H1 (cell line): ENCODE measurements around the gene NOX5.
"Not testable (repeated sequence)": the region's sequence is repeated elsewhere in the genome, so short reads cannot be mapped to it uniquely, and the experiment has no call there.

Experiments
- BRCA1 ChIP-seq: IDR thresholded peaks from 2 replicates; pipeline ENCODE4 v1.6.1; 2012; ENCODE audit warnings: low read depth, low read length, improper control_type of control experiment
- CTCF ChIP-seq, 3 experiments: IDR thresholded peaks; 1 replicate in 2 of 3; 2 replicates in 1 of 3; pipeline versions ENCODE4 v1.5.1 to v1.6.1; 2011; ENCODE audit warnings: low read length in 3 of 3, mild to moderate bottlenecking in 3 of 3, inconsistent platforms in 2 of 3, low read depth in 1 of 3, moderate library complexity in 1 of 3; ENCODE audit not compliant: insufficient read depth in 1 of 3; ENCODE audit errors: control extremely low read depth in 1 of 3
- MAX ChIP-seq: IDR thresholded peaks from 2 replicates; pipeline ENCODE4 v1.6.1; 2012; ENCODE audit warnings: inconsistent platforms
- POLR2A ChIP-seq, 2 experiments: IDR thresholded peaks; 1 replicate in 1 of 2; 2 replicates in 1 of 2; pipeline ENCODE4 v1.6.1; 2011; ENCODE audit warnings: low read depth in 2 of 2, low read length in 2 of 2, mild to moderate bottlenecking in 2 of 2; ENCODE audit errors: control extremely low read depth in 1 of 2
- POU5F1 ChIP-seq: IDR thresholded peaks from 2 replicates; pipeline ENCODE4 v1.6.1; 2011; ENCODE audit warnings: low read depth, mild to moderate bottlenecking, low read length, moderate library complexity
- RAD21 ChIP-seq, 2 experiments: IDR thresholded peaks in 1 of 2; conservative IDR thresholded peaks in 1 of 2; 2 replicates each; pipeline ENCODE4 v1.6.1; 2011; ENCODE audit warnings: low read depth in 2 of 2, low read length in 2 of 2, improper control_type of control experiment in 1 of 2, inconsistent platforms in 1 of 2, mild to moderate bottlenecking in 1 of 2, moderate library complexity in 1 of 2
- TCF12 ChIP-seq: IDR thresholded peaks from 2 replicates; pipeline ENCODE4 v1.6.1; 2011; ENCODE audit warnings: low read depth, mild to moderate bottlenecking, low read length
- USF2 ChIP-seq: IDR thresholded peaks from 2 replicates; pipeline ENCODE4 v1.6.1; 2011; ENCODE audit warnings: low read length, improper control_type of control experiment

DNA sequence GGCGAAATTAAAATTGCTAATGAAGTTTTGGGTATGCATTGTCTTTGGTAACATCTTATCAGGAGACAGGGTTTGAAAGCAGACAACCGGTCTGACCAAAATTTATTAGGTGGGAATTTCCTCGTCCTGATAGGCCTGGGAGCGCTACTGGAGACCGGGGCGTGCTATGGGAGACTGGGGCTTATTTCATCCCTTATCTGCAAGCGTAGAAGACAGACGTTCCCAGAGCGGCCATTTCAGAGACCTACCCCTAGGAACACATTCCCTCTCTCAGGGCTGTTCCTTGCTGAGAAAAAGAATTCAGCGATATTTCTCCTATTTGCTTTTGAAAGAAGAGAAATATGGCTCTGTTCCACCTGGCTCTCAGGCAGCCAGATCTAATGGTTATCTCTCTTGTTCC is 37.1 kb upstream of the NOX5 start:
- not testable (repeated sequence) for TF ChIP-seq TCF12; CTCF (IDR thresholded peaks at IDR 0.05; ENCODE audit: control extremely low read depth in 1 of 3, insufficient read depth in 1 of 3, low read depth in 1 of 3, low read length in 3 of 3); MAX; RAD21 (IDR thresholded peaks at IDR 0.05 in 1 of 2, conservative IDR thresholded peaks at IDR 0.05 in 1 of 2; ENCODE audit: low read depth in 2 of 2, low read length in 2 of 2); POLR2A (IDR thresholded peaks at IDR 0.05; ENCODE audit: control extremely low read depth in 1 of 2, low read depth in 2 of 2, low read length in 2 of 2); POU5F1; USF2; BRCA1
